Ishikawa (cell line): ENCODE results near the gene TF.

Experiments used
- EP300 ChIP-seq: IDR thresholded peaks from 2 replicates; pipeline ENCODE4 v1.6.1; 2012; ENCODE audit warnings: borderline replicate concordance
- MAX ChIP-seq: IDR thresholded peaks from 2 replicates; pipeline ENCODE4 v1.6.1; 2012
- REST ChIP-seq: IDR thresholded peaks from 2 replicates; pipeline ENCODE4 v1.6.1; 2012; ENCODE audit warnings: low read depth, mild to moderate bottlenecking

GRCh38 chr3:133842158-133842557 is 96.0 kb downstream of the TF start:
- TF ChIP-seq REST (no peak), MAX (no peak), EP300 (no peak)
